GM12892 (cell line): Measurements from ENCODE around the gene RGCC.

Source experiments
- POLR2A ChIP-seq: IDR thresholded peaks from 2 replicates; pipeline ENCODE4 v1.6.1; 2011; ENCODE audit warnings: low read depth, low read length, control low read depth
- POLR2AphosphoS5 ChIP-seq: IDR thresholded peaks from 2 replicates; pipeline ENCODE4 v1.6.1; 2011; ENCODE audit warnings: low read depth, low read length, control low read depth
- TAF1 ChIP-seq: IDR thresholded peaks from 2 replicates; pipeline ENCODE4 v1.6.1; 2011; ENCODE audit warnings: low read depth, mild to moderate bottlenecking, control low read depth, low read length, borderline replicate concordance

- TF ChIP-seq POLR2A (no peak), TAF1 (no peak), POLR2AphosphoS5 (no peak)
Observed at GRCh38 chr13:41488124-41488523, 30.8 kb downstream of the RGCC start.
